ENCODE results near the gene IGFBP7. TPM values are rescaled to one million over a fixed set of nuclear protein-coding genes. Genes with fewer than 3 reads are reported as not detected.
"Not testable (repeated sequence)": the region's sequence is repeated elsewhere in the genome, so short reads cannot be mapped to it uniquely, and the experiment has no call there.

Gene IGFBP7
- total RNA-seq, 1 experiment from 2014 or later: not detected

- no peaks in the 10 kb centered on the region for H3K9me3 ChIP-seq (ENCODE audit: low read depth, low read length, poor library complexity, severe bottlenecking)
- intact Hi-C loops (cut with micrococcal nuclease; ENCODE audit: unreplicated experiment): no loop called here
- no peaks in the 10 kb centered on the region for H3K4me1 ChIP-seq (ENCODE audit: insufficient read depth, low read length, poor library complexity, severe bottlenecking)
- H3K4me3 ChIP-seq (ENCODE audit: low read depth, low read length, poor library complexity, severe bottlenecking): no peak overlapping the region
- TF ChIP-seq, protein P1, sequence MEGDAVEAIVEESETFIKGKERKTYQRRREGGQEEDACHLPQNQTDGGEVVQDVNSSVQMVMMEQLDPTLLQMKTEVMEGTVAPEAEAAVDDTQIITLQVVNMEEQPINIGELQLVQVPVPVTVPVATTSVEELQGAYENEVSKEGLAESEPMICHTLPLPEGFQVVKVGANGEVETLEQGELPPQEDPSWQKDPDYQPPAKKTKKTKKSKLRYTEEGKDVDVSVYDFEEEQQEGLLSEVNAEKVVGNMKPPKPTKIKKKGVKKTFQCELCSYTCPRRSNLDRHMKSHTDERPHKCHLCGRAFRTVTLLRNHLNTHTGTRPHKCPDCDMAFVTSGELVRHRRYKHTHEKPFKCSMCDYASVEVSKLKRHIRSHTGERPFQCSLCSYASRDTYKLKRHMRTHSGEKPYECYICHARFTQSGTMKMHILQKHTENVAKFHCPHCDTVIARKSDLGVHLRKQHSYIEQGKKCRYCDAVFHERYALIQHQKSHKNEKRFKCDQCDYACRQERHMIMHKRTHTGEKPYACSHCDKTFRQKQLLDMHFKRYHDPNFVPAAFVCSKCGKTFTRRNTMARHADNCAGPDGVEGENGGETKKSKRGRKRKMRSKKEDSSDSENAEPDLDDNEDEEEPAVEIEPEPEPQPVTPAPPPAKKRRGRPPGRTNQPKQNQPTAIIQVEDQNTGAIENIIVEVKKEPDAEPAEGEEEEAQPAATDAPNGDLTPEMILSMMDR (conservative IDR thresholded peaks at IDR 0.05; ENCODE audit: low read depth, low read length): no peak
- TF ChIP-seq EZH2 (IDR thresholded peaks at IDR 0.05; ENCODE audit: borderline replicate concordance, low read depth, low read length, poor library complexity, severe bottlenecking): no peak
- DNase-seq (ENCODE audit: low spot score): no peak
- H3K36me3 ChIP-seq (ENCODE audit: insufficient read depth, low read length, poor library complexity, severe bottlenecking): no peaks in the 10 kb centered on the region
- no peak overlapping the region for H3K27ac ChIP-seq (ENCODE audit: low read depth, low read length, poor library complexity, severe bottlenecking)
- POLR2A ChIA-PET (ENCODE audit: low non-redundant PET): no interaction called here
- H3K27me3 ChIP-seq (replicated peaks; ENCODE audit: insufficient read depth, low read depth, low read length, poor library complexity): no peaks in the 10 kb centered on the region
- no TSS peak for BruUV-seq (replicated peaks)
- CTCF ChIA-PET: no interaction called here
These were observed 58.7 kb downstream of the IGFBP7 start for GRCh38 chr4:57051524-57051923.

- TF ChIP-seq, protein P1 (conservative IDR thresholded peaks at IDR 0.05; ENCODE audit: low read depth, low read length): no peak
- no peak for TF ChIP-seq EZH2 (IDR thresholded peaks at IDR 0.05; ENCODE audit: borderline replicate concordance, low read depth, low read length, poor library complexity, severe bottlenecking)
- Histone ChIP-seq H3K27me3 (replicated peaks; ENCODE audit: insufficient read depth, low read depth, low read length, poor library complexity) (no peaks in the 10 kb centered on the region), H3K9me3 (ENCODE audit: low read depth, low read length, poor library complexity, severe bottlenecking) (no peaks in the 10 kb centered on the region), H3K27ac (ENCODE audit: low read depth, low read length, poor library complexity, severe bottlenecking) (no peak overlapping the region), H3K4me3 (ENCODE audit: low read depth, low read length, poor library complexity, severe bottlenecking) (no peak overlapping the region), H3K4me1 (ENCODE audit: insufficient read depth, low read length, poor library complexity, severe bottlenecking) (no peaks in the 10 kb centered on the region), H3K36me3 (ENCODE audit: insufficient read depth, low read length, poor library complexity, severe bottlenecking) (no peaks in the 10 kb centered on the region)
- ChIA-PET CTCF (no interaction called here), POLR2A (ENCODE audit: low non-redundant PET) (no interaction called here)
- intact Hi-C loops (cut with micrococcal nuclease; ENCODE audit: unreplicated experiment): no loop called here
- no TSS peak for BruUV-seq (replicated peaks)
- DNase-seq (ENCODE audit: low spot score): no peak
These were observed 59.1 kb downstream of the IGFBP7 start for GRCh38 chr4:57051095-57051494.

GRCh38 chr4:57048590-57049304, 61.4 kb downstream of the IGFBP7 start:
- H3K27me3 ChIP-seq (replicated peaks; ENCODE audit: insufficient read depth, low read depth, low read length, poor library complexity): no peaks in the 10 kb centered on the region
- H3K4me1 ChIP-seq (ENCODE audit: insufficient read depth, low read length, poor library complexity, severe bottlenecking): no peaks in the 10 kb centered on the region
- intact Hi-C loops (cut with micrococcal nuclease; ENCODE audit: unreplicated experiment): no loop called here
- DNase-seq (ENCODE audit: low spot score): no peak
- H3K4me3 ChIP-seq (ENCODE audit: low read depth, low read length, poor library complexity, severe bottlenecking): no peak overlapping the region
- H3K36me3 ChIP-seq (ENCODE audit: insufficient read depth, low read length, poor library complexity, severe bottlenecking): no peaks in the 10 kb centered on the region
- ChIA-PET CTCF (no interaction called here), POLR2A (ENCODE audit: low non-redundant PET) (no interaction called here)
- no peaks in the 10 kb centered on the region for H3K9me3 ChIP-seq (ENCODE audit: low read depth, low read length, poor library complexity, severe bottlenecking)
- no TSS peak for BruUV-seq (replicated peaks)
- no peak for TF ChIP-seq EZH2 (IDR thresholded peaks at IDR 0.05; ENCODE audit: borderline replicate concordance, low read depth, low read length, poor library complexity, severe bottlenecking)
- TF ChIP-seq, protein P1 (conservative IDR thresholded peaks at IDR 0.05; ENCODE audit: low read depth, low read length): no peak
- no peak overlapping the region for H3K27ac ChIP-seq (ENCODE audit: low read depth, low read length, poor library complexity, severe bottlenecking)

GRCh38 chr4:57047046-57047445, 63.1 kb downstream of the IGFBP7 start:
- H3K27ac ChIP-seq (ENCODE audit: low read depth, low read length, poor library complexity, severe bottlenecking); DNase-seq (ENCODE audit: low spot score); H3K4me3 ChIP-seq (ENCODE audit: low read depth, low read length, poor library complexity, severe bottlenecking); POLR2A ChIA-PET (ENCODE audit: low non-redundant PET); H3K36me3 ChIP-seq (ENCODE audit: insufficient read depth, low read length, poor library complexity, severe bottlenecking); H3K27me3 ChIP-seq (replicated peaks; ENCODE audit: insufficient read depth, low read depth, low read length, poor library complexity); BruUV-seq (replicated peaks); intact Hi-C loops (cut with micrococcal nuclease; ENCODE audit: unreplicated experiment); H3K9me3 ChIP-seq (ENCODE audit: low read depth, low read length, poor library complexity, severe bottlenecking); H3K4me1 ChIP-seq (ENCODE audit: insufficient read depth, low read length, poor library complexity, severe bottlenecking); CTCF ChIA-PET: not testable (repeated sequence)

All from A673 (cell line).